CD4-positive, alpha-beta T cell (primary cell): ENCODE results near the gene ARPC1A. TPM values are rescaled to one million over a fixed set of nuclear protein-coding genes. Genes with fewer than 3 reads are reported as not detected.
"Not testable (repeated sequence)": the region's sequence is repeated elsewhere in the genome, so short reads cannot be mapped to it uniquely, and the experiment has no call there.

Experiments
- ATAC-seq: fragments of 200-7000 bp; cut with Tn5 transposase; one replicate; pipeline ENCODE4 v1.10.0; 2022; ENCODE audit warnings: mild to moderate bottlenecking; ENCODE audit not compliant: poor library complexity
- CTCF ChIA-PET: fragments of 350-600 bp; sonication (Branson Sonifier 250); formaldehyde crosslinking; loops from one replicate; lab custom pipeline; 2021; ENCODE audit warnings: antibody characterized with exemption, inconsistent platforms; lab: Charles Lee
- POLR2A ChIA-PET: fragments of 350-600 bp; sonication (Branson Sonifier 250); formaldehyde crosslinking; loops from one replicate; lab custom pipeline; 2021; ENCODE audit warnings: antibody characterized with exemption, inconsistent platforms; lab: Charles Lee
- DNase-seq, 14 experiments: peaks; one replicate each; pipeline ENCODE4 v3.0.0-alpha.2; 2013 to 2020; ENCODE audit warnings: mixed read lengths in 2 of 14
- H3K27ac ChIP-seq, 2 donors: one replicate each; pipeline versions ENCODE4 v1.5.1 to v1.7.0; 2013; ENCODE audit warnings: low read length in 2 of 2, low read depth in 1 of 2, mild to moderate bottlenecking in 1 of 2
- H3K27me3 ChIP-seq, 2 experiments: 1 replicate in 1 of 2; 2 replicates in 1 of 2; pipeline versions ENCODE4 v1.6.1 to v1.7.0; 2013; ENCODE audit warnings: low read length in 2 of 2, control low read depth in 1 of 2, mild to moderate bottlenecking in 1 of 2, moderate library complexity in 1 of 2; ENCODE audit not compliant: insufficient read depth in 2 of 2, control insufficient read depth in 1 of 2
- H3K36me3 ChIP-seq: one replicate; pipeline ENCODE4 v1.6.1; 2013; ENCODE audit warnings: low read length, control low read depth; ENCODE audit not compliant: insufficient read depth
- H3K4me1 ChIP-seq: one replicate; pipeline ENCODE4 v1.6.1; 2013; ENCODE audit warnings: low read length, control low read depth; ENCODE audit not compliant: insufficient read depth
- H3K4me3 ChIP-seq: one replicate; pipeline ENCODE4 v1.5.1; 2013; ENCODE audit warnings: mild to moderate bottlenecking, low read length, moderate library complexity
- H3K9me3 ChIP-seq, 2 experiments: 1 replicate in 1 of 2; 2 replicates in 1 of 2; pipeline versions ENCODE4 v1.6.1 to v1.7.0; 2013; ENCODE audit warnings: low read length in 2 of 2, mild to moderate bottlenecking in 2 of 2, control low read depth in 1 of 2, moderate library complexity in 1 of 2; ENCODE audit not compliant: control insufficient read depth in 1 of 2, insufficient read depth in 1 of 2
- H3K27ac Mint-ChIP-seq: one replicate; pipeline ENCODE4 v1.8.0; 2020; ENCODE audit warnings: mixed read lengths
- H3K27me3 Mint-ChIP-seq: one replicate; pipeline ENCODE4 v1.8.0; 2021; ENCODE audit warnings: mixed read lengths
- H3K36me3 Mint-ChIP-seq: one replicate; pipeline ENCODE4 v1.8.0; 2021; ENCODE audit warnings: low read depth, mixed read lengths
- H3K4me1 Mint-ChIP-seq: one replicate; pipeline ENCODE4 v1.8.0; 2021; ENCODE audit warnings: low read depth, mixed read lengths
- H3K4me3 Mint-ChIP-seq: one replicate; pipeline ENCODE4 v1.8.0; 2020; ENCODE audit warnings: mild to moderate bottlenecking, mixed read lengths
- H3K9me3 Mint-ChIP-seq: one replicate; pipeline ENCODE4 v1.8.0; 2020; ENCODE audit warnings: mixed read lengths
- CTCF ChIP-seq: fragments of 200-600 bp; IDR thresholded peaks from one replicate; pipeline ENCODE4 v1.8.0; 2022; ENCODE audit warnings: antibody characterized with exemption, mild to moderate bottlenecking
- intact Hi-C, 2 experiments: fragments of 100-400 bp; cut with DNase I in 1 of 2; cut with micrococcal nuclease in 1 of 2; formaldehyde crosslinking; loops; one replicate each; pipeline versions ENCODE4 v1.15.1 to v1.9.0; 2023 to 2025; cut with DNase I, micrococcal nuclease
- total RNA-seq, 174 experiments: library from RNA in 2 of 174; stranded (reverse) in 2 of 174; gene quantifications; one replicate each; pipeline ENCODE4 v1.2.3 and lab custom pipeline; 2021 to 2026

The ARPC1A gene
- total RNA-seq, 2 experiments from 2014 or later = 25.3 to 30.4 TPM

DNA sequence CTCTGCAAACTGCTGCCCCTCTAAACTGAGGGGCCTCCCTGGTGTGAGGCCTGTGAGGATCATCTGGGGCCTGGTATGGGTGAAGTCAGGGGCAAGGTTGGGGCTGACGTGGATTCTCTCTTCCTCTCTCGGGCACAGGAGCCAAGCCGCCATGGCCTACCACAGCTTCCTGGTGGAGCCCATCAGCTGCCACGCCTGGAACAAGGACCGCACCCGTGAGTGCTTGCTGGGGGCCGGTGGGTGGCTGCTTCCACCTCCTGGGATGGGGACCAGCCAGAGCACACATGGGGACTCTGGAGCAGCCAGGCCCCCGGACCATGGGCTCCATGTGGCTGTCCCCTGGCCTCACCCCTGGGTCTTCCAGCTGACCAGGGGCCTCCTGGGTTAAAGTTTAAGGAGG is 59.9 kb downstream of the ARPC1A start:
- Histone ChIP-seq H3K27me3 (no peaks in the 10 kb centered on the region), H3K9me3 (no peaks in the 10 kb centered on the region), H3K27ac (peak overlapping the region; percentile 29 to 41), H3K4me1 (peaks cover 55% of the 10 kb centered on the region), H3K36me3 (peaks cover 73% of the 10 kb centered on the region), H3K4me3 (no peak overlapping the region)
- H3K27me3 Mint-ChIP-seq = no peaks in the 10 kb centered on the region
- peaks cover 36% of the 10 kb centered on the region for H3K4me1 Mint-ChIP-seq
- CTCF ChIA-PET = interaction anchor here (1.7 kb wide), 1 partner anchor 16 kb away, joined by 5 read pairs; no protein-coding TSS in a partner anchor
- H3K4me3 Mint-ChIP-seq = no peak overlapping the region
- peaks cover 60% of the 10 kb centered on the region for H3K36me3 Mint-ChIP-seq
- no peaks in the 10 kb centered on the region for H3K9me3 Mint-ChIP-seq
- POLR2A ChIA-PET = interaction anchor here (2.7 kb wide), 1 partner anchor 22 kb away, joined by 9 read pairs; the partner anchor contains the start of genes BUD31 and PDAP1
- peak overlapping the region; percentile 67 for H3K27ac Mint-ChIP-seq
- no peak for TF ChIP-seq CTCF
- DNase-seq (no peak), ATAC-seq (no peak)
- intact Hi-C loops = no loop called here

DNA sequence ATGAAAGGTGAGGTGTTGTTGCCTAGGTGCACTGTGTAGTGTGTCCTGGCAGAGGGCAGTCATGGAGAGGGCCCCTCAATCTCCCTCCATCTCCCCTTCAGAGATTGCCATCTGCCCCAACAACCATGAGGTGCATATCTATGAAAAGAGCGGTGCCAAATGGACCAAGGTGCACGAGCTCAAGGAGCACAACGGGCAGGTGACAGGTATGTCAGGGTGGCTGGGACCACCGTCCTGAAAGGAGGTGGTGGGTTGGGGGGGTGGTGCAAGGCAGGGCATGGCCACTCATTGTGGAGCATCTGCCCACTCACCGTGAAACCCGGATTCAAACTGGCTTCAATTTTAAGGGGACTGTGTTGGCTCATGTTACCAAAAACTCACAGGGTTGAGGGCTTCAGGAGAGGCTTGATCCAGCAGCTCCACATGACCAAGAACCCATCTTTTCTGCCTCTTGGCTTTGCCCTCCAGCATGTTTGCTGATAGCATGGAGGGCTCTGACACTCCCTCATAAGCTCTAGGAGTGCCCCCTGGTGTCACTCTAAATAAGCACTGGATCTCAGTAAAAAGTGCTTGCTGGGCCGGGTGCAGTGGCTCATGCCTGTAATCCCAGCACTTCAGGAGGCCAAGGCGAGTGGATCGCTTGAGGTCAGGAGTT is 61.0 kb downstream of the ARPC1A start:
- Mint-ChIP-seq H3K4me3 (peak overlapping the region; percentile 67), H3K4me1 (peaks cover 27% of the 10 kb centered on the region), H3K27me3 (no peaks in the 10 kb centered on the region), H3K27ac (peak overlapping the region; percentile 81), H3K36me3 (peaks cover 60% of the 10 kb centered on the region), H3K9me3 (no peaks in the 10 kb centered on the region)
- peak in 7 of 14 experiments; percentile 16 to 76 (median 46) for DNase-seq
- no peak overlapping the region for H3K4me3 ChIP-seq
- H3K4me1 ChIP-seq = peaks cover 47% of the 10 kb centered on the region
- ATAC-seq = peak; percentile 82
- H3K36me3 ChIP-seq = peaks cover 77% of the 10 kb centered on the region
- H3K9me3 ChIP-seq = no peaks in the 10 kb centered on the region
- H3K27me3 ChIP-seq = no peaks in the 10 kb centered on the region
- no peak for TF ChIP-seq CTCF
- ChIA-PET CTCF (interaction anchor here (0.5 to 1.7 kb wide), 7 partner anchors 9 to 173 kb away, joined by 3 to 13 read pairs (median 3); no protein-coding TSS in a partner anchor), POLR2A (interaction anchor here (1.0 to 2.7 kb wide), 4 partner anchors 10 to 21 kb away, joined by 3 to 9 read pairs (median 5); partner anchors contain the start of genes BUD31 and PDAP1)
- H3K27ac ChIP-seq = peak overlapping the region in 1 of 2 donors; percentile 31
- intact Hi-C loops = loop anchor here (1.0 kb wide), 1 partner anchor 21 kb away; no protein-coding TSS in a partner anchor

GRCh38 chr7:99387239-99387635 is 61.5 kb downstream of the ARPC1A start:
- H3K4me1 ChIP-seq = peaks cover 48% of the 10 kb centered on the region
- peaks cover 65% of the 10 kb centered on the region for H3K36me3 Mint-ChIP-seq
- H3K27me3 ChIP-seq, H3K27me3 Mint-ChIP-seq, H3K9me3 ChIP-seq, H3K27ac ChIP-seq, H3K4me3 ChIP-seq, H3K9me3 Mint-ChIP-seq, ATAC-seq, DNase-seq: not testable (repeated sequence)
- ChIA-PET CTCF (interaction anchor here (0.5 to 1.7 kb wide), 8 partner anchors 10 to 173 kb away, joined by 3 to 13 read pairs (median 3); no protein-coding TSS in a partner anchor), POLR2A (interaction anchor here (1.0 to 2.7 kb wide), 4 partner anchors 11 to 21 kb away, joined by 3 to 9 read pairs (median 5); partner anchors contain the start of genes BUD31 and PDAP1)
- peaks cover 80% of the 10 kb centered on the region for H3K36me3 ChIP-seq
- H3K4me1 Mint-ChIP-seq = peaks cover 27% of the 10 kb centered on the region
- peak overlapping the region; percentile 81 for H3K27ac Mint-ChIP-seq
- intact Hi-C loops = loop anchor here (1.0 kb wide), 1 partner anchor 22 kb away; no protein-coding TSS in a partner anchor
- peak overlapping the region; percentile 67 for H3K4me3 Mint-ChIP-seq
